Mucosa of rectum (tissue), 2 donors: ENCODE data around the gene EVI5.

Experiments
- H3K27ac ChIP-seq, 2 donors: one replicate each; pipeline ENCODE4 v1.7.0; 2013; ENCODE audit warnings: inconsistent platforms in 2 of 2, low read depth in 2 of 2, low read length in 2 of 2
- H3K27me3 ChIP-seq, 2 donors: one replicate each; pipeline ENCODE4 v1.7.0; 2013; ENCODE audit warnings: low read length in 2 of 2; ENCODE audit not compliant: control insufficient read depth in 2 of 2, insufficient read depth in 2 of 2
- H3K36me3 ChIP-seq, 2 donors: one replicate each; pipeline ENCODE4 v1.7.0; 2013; ENCODE audit warnings: low read length in 2 of 2; ENCODE audit not compliant: control insufficient read depth in 2 of 2, insufficient read depth in 2 of 2
- H3K4me1 ChIP-seq, 2 donors: one replicate each; pipeline ENCODE4 v1.7.0; 2013; ENCODE audit warnings: low read length in 2 of 2, mild to moderate bottlenecking in 1 of 2; ENCODE audit not compliant: control insufficient read depth in 2 of 2, insufficient read depth in 2 of 2
- H3K4me3 ChIP-seq, 2 donors: one replicate each; pipeline ENCODE4 v1.7.0; 2013; ENCODE audit warnings: low read length in 2 of 2
- H3K9ac ChIP-seq, 2 donors: one replicate each; pipeline ENCODE4 v1.7.0; 2013; ENCODE audit warnings: low read length in 2 of 2, low read depth in 1 of 2, mild to moderate bottlenecking in 1 of 2
- H3K9me3 ChIP-seq, 2 donors: one replicate each; pipeline ENCODE4 v1.7.0; 2013; ENCODE audit warnings: low read length in 2 of 2; ENCODE audit not compliant: control insufficient read depth in 2 of 2
- donor health status: healthy.
- donor health status: Normal muscosa, but diverticular disease.

The EVI5 gene

DNA sequence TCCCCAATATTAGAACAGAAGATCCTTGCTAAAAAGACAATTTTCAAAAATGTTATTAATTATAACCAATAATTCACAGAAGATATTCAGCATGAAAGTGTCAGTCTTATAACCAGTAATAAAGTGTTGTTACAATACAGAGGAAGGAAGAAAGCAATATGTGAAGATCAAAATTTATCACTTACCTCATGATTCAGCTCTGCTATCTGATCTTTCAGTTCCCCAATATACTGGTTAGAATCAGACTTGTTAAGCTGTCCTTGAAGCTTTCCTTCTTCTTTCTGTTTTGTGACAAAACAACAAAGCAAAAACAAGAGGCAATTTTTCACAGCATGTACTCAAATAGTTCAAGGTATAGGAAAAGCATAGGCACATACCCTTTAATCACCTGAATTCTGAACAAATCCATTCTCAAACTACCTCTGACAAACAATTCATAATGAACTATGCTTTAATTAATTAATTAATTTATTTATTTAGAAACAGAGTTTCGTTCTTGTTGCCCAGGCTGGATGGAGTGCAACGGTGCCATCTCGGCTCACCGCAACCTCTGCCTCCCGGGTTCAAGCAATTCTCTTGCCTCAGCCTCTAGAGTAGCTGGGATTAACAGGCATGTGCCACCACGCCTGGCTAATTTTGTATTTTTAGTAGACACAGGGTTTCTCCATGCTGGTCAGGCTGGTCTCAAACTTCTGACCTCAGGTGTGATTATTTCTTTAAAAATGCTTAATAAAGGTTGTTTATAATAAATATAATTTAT is 221.3 kb downstream of the EVI5 start:
- H3K36me3 ChIP-seq, result peaks cover 0 to 4% of the 10 kb centered on the region in 2 donors
- H3K9me3 ChIP-seq, result no peaks in the 10 kb centered on the region
- H3K27ac ChIP-seq, result no peak overlapping the region
- no peaks in the 10 kb centered on the region for H3K4me1 ChIP-seq
- H3K9ac ChIP-seq, result no peak overlapping the region
- H3K4me3 ChIP-seq, result no peak overlapping the region
- H3K27me3 ChIP-seq, result no peaks in the 10 kb centered on the region

DNA sequence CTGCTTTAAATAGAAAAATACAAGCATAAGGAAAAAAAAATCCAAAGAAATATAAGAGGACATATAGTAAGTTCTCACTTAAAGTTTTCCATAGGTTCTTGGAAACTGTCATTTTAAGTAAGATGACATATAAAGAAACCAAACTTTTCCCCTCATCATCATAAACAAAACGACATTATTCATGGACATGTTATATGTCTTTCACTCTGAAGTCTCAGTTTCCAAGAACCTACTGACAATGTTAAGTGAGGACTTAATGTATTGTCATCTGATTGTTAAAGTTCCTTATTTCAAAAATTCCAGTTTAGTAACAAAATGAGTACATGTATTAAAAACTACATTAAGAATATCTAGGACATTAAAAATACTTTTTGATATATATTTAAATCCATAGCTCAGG is 228.6 kb downstream of the EVI5 start:
- H3K9ac ChIP-seq, result no peak overlapping the region
- no peaks in the 10 kb centered on the region for H3K36me3 ChIP-seq
- H3K27me3 ChIP-seq, result no peaks in the 10 kb centered on the region
- H3K4me3 ChIP-seq, result no peak overlapping the region
- no peaks in the 10 kb centered on the region for H3K4me1 ChIP-seq
- H3K27ac ChIP-seq, result no peak overlapping the region
- no peaks in the 10 kb centered on the region for H3K9me3 ChIP-seq

DNA sequence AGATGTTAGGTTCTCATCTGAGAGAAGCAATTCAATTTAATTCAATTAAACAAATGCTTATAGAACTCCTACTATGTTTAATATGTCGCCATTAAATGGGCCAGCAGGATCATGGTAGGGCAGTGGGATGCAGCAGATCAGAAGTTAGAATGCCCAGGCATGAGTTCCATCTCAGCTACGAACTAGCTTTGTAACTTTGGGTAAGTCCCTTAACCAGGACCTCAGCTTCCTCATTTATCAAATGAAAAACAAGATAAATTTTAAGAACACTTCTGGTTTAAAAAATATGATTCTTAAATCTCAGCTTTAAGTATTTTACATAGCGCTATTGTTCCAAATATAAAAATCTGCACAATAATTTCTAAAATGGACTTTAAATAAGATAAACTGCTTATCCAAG is 230.7 kb downstream of the EVI5 start:
- no peaks in the 10 kb centered on the region for H3K4me1 ChIP-seq
- no peaks in the 10 kb centered on the region for H3K36me3 ChIP-seq
- H3K4me3 ChIP-seq, result no peak overlapping the region
- H3K27me3 ChIP-seq, result no peaks in the 10 kb centered on the region
- H3K9ac ChIP-seq, result no peak overlapping the region
- no peaks in the 10 kb centered on the region for H3K9me3 ChIP-seq
- H3K27ac ChIP-seq, result no peak overlapping the region

DNA sequence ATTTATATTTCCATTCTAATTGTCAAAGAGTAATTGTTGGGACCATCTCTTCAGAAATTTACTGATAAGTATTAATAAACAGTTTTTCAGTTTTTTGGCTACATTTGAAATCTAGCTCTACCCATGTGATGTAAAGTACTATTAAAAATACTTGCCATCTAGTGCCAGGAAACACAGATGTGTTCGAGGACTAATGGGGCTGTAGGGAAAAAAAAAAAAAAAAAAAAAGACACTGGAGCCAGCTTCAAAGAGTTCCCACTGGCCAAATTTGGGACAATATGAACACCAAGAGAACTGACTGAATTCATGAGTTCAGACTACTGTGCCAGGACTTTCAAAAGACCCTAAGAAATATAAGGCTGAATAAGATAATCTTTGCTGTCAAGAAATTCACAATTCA is 233.0 kb downstream of the EVI5 start:
- H3K27me3 ChIP-seq, result no peaks in the 10 kb centered on the region
- no peaks in the 10 kb centered on the region for H3K4me1 ChIP-seq
- H3K9ac ChIP-seq, result no peak overlapping the region
- no peak overlapping the region for H3K4me3 ChIP-seq
- H3K36me3 ChIP-seq, result no peaks in the 10 kb centered on the region
- H3K9me3 ChIP-seq, result no peaks in the 10 kb centered on the region
- H3K27ac ChIP-seq, result no peak overlapping the region

DNA sequence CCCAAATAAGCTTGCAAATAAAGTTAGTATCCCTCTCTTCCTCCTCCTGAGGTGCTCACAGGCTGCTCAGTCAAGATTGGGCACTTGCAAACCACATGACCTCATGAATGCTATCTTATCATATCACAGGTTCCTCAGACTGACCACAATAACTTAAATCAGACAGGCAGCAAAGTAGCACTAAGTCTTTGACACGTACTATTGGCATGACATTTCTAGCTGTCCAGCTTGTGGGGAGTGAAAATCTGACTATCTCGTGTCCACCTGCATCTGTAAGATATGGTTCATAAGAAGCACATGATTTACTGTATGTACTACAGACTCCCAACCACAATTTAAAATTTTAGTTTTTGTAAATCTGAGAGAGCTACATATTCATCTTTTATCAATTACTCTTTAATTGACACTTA is 240.1 kb downstream of the EVI5 start:
- no peaks in the 10 kb centered on the region for H3K4me1 ChIP-seq
- H3K36me3 ChIP-seq, result peaks cover 0 to 4% of the 10 kb centered on the region in 2 donors
- no peak overlapping the region for H3K9ac ChIP-seq
- no peaks in the 10 kb centered on the region for H3K27me3 ChIP-seq
- no peaks in the 10 kb centered on the region for H3K9me3 ChIP-seq
- H3K4me3 ChIP-seq, result no peak overlapping the region
- no peak overlapping the region for H3K27ac ChIP-seq

DNA sequence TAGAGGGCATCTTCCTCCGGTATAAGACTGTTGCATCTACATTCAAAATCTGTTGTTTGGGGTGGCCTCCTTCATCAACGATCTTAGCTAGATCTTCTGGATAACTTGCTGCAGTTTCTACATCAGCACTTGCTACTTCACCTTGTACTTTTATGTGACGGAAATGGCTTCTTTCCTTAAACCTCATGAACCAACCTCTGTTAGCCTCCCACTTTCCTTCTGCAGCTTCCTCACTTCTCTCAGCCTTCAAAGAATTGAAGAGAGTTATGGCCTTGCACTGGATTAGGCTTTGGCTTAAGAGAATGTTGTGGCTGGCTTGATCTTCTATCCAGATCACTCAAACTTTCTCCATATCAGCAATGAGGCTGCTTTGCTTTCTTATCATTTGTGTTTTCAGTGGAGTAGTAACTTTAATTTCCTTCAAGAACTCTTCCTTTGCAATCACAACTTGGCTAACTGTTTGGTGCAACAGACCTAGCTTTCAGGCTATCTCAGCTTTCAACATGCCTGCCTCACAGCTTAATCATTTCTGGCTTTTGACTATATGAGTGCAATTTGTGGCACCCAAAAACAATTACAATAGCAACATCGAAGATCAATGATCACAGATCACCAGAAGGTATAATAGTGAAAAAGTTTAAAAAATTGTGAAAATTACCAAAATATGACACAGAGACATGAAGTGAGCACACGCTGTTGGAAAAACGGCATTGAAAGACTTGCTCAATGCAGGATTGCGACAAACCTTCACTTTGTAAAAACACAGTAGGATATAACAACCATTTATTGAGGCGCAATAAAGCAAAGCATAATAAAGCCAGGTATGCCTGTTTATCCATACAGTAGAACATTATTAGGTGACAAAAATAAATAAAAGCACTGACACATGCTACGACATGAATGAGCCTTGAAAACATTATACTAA is 241.5 kb downstream of the EVI5 start:
- Histone ChIP-seq H3K27me3 (no peaks in the 10 kb centered on the region), H3K9me3 (no peaks in the 10 kb centered on the region), H3K4me3 (no peak overlapping the region), H3K4me1 (peaks cover 0 to 3% of the 10 kb centered on the region in 2 donors), H3K27ac (no peak overlapping the region), H3K9ac (no peak overlapping the region), H3K36me3 (peaks cover 0 to 4% of the 10 kb centered on the region in 2 donors)

DNA sequence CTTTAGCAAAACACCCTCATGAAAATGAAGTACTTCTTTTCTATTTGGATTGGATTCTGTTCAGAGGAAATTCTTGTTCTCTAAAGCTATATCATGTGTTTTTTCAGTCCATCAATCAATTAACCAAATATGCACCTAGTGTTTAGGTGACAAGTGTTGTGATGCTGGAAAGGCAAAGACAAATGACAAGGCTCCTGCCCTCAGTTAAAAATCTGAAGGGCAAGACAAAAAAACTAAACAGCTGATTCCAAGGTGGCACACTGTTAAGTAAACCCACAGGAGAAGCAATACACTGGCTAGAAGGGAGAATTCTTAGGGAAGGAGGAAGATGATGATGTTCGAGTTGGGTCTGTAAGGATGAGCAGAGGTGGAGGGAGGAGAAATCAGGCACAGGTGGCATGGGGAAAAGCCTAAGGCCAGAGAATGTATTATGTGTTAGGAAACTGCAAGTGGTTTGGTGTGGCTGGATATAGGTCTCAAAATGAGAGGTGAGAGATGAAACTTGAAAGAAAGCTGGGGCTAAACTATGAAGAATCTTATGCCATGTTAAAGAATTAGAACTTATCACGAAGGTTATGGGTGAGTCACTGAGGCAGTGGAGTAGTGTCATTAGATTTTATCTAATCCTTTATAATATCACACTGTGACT is 246.4 kb downstream of the EVI5 start:
- Histone ChIP-seq H3K36me3 (peaks cover 0 to 4% of the 10 kb centered on the region in 2 donors), H3K4me3 (no peak overlapping the region), H3K9ac (no peak overlapping the region), H3K27ac (peak overlapping the region in 1 of 2 donors; percentile 1), H3K4me1 (peaks cover 0 to 3% of the 10 kb centered on the region in 2 donors), H3K9me3 (no peaks in the 10 kb centered on the region), H3K27me3 (no peaks in the 10 kb centered on the region)

DNA sequence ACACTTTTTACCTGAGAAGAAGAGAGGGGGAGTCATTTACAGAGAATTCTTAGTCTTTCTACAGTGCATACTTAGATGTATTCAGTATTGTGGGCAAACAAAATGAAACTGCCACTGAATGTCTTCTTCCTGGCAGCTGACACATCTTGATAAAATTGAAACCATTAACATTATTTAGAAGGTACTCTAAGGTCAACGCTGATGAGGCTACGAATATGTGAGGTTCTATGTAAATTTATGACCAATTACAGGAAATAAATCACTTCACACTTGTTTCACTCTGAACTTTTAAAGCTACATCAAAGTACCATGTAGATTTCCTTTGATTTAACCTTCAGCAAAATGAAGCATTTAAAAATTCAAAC is 246.9 kb downstream of the EVI5 start:
- H3K9me3 ChIP-seq, result no peaks in the 10 kb centered on the region
- H3K9ac ChIP-seq, result no peak overlapping the region
- H3K27ac ChIP-seq, result no peak overlapping the region
- H3K4me1 ChIP-seq, result peaks cover 0 to 3% of the 10 kb centered on the region in 2 donors
- peaks cover 0 to 2% of the 10 kb centered on the region in 2 donors for H3K36me3 ChIP-seq
- no peaks in the 10 kb centered on the region for H3K27me3 ChIP-seq
- H3K4me3 ChIP-seq, result no peak overlapping the region

DNA sequence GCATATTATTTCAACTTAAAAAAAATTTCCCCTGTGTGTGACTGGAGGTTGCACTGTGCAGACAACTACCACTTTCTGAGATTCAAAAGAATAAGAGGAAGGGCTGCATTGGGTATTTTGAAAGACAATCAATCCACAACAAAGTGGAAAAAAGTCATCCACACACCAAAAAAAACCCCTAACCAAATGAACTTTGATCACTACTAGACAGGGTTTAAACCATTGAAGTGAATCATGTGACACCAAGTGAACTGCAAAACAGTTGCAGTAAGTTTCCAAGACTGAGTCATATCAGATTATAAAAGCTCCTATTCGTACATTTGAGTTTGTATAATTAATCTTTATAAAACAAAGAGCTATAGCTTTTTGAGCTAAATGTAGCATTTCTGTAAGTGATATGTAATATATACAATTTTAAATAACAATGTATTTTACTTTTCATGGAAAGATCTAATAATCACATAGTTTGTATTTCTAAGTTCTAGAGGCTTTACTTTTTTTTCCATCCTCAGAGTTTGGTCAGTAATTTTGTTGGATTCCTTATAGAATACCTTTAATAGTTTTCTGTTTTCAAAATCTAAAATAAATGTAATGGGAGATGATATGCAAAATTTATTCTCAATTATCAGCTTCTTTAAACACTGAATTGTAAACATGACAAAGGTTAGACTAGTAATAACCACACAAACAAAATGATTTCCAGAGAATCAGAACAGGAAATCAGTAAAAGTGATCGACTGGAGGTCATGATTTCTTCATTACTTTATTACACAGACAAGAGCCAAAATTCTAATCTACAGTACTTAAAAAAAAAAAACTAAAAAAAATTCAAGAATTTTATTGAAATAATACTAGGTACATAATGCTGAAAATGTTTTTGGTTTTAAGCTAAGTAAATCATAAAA is 247.7 kb downstream of the EVI5 start:
- Histone ChIP-seq H3K9me3 (no peaks in the 10 kb centered on the region), H3K4me1 (peaks cover 0 to 3% of the 10 kb centered on the region in 2 donors), H3K9ac (no peak overlapping the region), H3K27me3 (no peaks in the 10 kb centered on the region), H3K36me3 (no peaks in the 10 kb centered on the region), H3K27ac (no peak overlapping the region), H3K4me3 (no peak overlapping the region)
